ENCODE results near the gene DCLRE1B. TPM values are rescaled to one million over a fixed set of nuclear protein-coding genes. Genes with fewer than 3 reads are reported as not detected.

Gene DCLRE1B
- total RNA-seq, 1 donor from 2014 or later: 7.8 TPM

DNA sequence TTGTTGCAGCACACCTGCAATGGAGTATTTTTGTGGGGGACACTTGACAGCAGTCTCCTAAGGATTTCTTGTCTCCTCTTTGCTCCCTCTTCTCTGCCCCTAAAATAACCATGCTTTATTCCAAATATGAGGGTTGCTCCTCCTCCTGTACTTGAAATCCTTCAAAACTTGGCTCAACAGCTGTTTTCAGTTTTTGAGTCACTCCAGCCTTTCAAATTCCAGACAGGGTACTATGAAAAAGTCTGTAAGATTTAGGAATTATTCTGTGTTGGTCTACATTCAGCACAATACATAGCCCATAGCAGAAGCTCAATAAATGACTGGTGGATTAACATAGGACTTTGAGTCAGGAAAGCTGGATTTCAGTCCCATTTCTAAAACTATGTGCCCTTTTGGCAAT, 6.0 kb upstream of the DCLRE1B start:
- Mint-ChIP-seq H3K36me3 (ENCODE audit: low read depth, unreplicated experiment) (peaks cover 15% of the 10 kb centered on the region), H3K27ac (ENCODE audit: unreplicated experiment) (no peak overlapping the region), H3K4me1 (ENCODE audit: low read depth, unreplicated experiment) (peaks cover 8% of the 10 kb centered on the region), H3K4me3 (ENCODE audit: unreplicated experiment) (no peak overlapping the region), H3K27me3 (ENCODE audit: low read depth, unreplicated experiment) (no peaks in the 10 kb centered on the region), H3K9me3 (ENCODE audit: unreplicated experiment) (no peaks in the 10 kb centered on the region)
- H3K4me2 ChIP-seq (ENCODE audit: low read length): no peak overlapping the region
- TF ChIP-seq, protein P1, sequence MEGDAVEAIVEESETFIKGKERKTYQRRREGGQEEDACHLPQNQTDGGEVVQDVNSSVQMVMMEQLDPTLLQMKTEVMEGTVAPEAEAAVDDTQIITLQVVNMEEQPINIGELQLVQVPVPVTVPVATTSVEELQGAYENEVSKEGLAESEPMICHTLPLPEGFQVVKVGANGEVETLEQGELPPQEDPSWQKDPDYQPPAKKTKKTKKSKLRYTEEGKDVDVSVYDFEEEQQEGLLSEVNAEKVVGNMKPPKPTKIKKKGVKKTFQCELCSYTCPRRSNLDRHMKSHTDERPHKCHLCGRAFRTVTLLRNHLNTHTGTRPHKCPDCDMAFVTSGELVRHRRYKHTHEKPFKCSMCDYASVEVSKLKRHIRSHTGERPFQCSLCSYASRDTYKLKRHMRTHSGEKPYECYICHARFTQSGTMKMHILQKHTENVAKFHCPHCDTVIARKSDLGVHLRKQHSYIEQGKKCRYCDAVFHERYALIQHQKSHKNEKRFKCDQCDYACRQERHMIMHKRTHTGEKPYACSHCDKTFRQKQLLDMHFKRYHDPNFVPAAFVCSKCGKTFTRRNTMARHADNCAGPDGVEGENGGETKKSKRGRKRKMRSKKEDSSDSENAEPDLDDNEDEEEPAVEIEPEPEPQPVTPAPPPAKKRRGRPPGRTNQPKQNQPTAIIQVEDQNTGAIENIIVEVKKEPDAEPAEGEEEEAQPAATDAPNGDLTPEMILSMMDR (IDR thresholded peaks at IDR 0.05; ENCODE audit: insufficient read depth, low read depth, low read length): no peak
- no peak for TF ChIP-seq EZH2 (IDR thresholded peaks at IDR 0.05; ENCODE audit: insufficient read depth, low read length)
- DNase-seq (ENCODE audit: low read depth) (no peak), FAIRE-seq (no peak)
- H3K4me3 ChIP-seq (ENCODE audit: insufficient read depth, low read depth, low read length): no peak overlapping the region
- H3K79me2 ChIP-seq (ENCODE audit: insufficient read depth, low read length): peaks cover 20% of the 10 kb centered on the region
- no peak overlapping the region for H3K27ac ChIP-seq (ENCODE audit: low read depth, low read length)
- no peak overlapping the region for H3K9ac ChIP-seq (ENCODE audit: low read length)
- H3K36me3 ChIP-seq (ENCODE audit: insufficient read depth, low read length): peaks cover 42% of the 10 kb centered on the region
- peaks cover 12% of the 10 kb centered on the region for H3K4me1 ChIP-seq (ENCODE audit: insufficient read depth, low read length)
- no peak overlapping the region for H2AFZ ChIP-seq (ENCODE audit: low read depth, low read length)
- no peaks in the 10 kb centered on the region for H3K27me3 ChIP-seq (ENCODE audit: insufficient read depth, low read length)
- H4K20me1 ChIP-seq (ENCODE audit: insufficient read depth, low read length): no peaks in the 10 kb centered on the region
- no peaks in the 10 kb centered on the region for H3K9me3 ChIP-seq (ENCODE audit: insufficient read depth, low read depth, low read length)

DNA sequence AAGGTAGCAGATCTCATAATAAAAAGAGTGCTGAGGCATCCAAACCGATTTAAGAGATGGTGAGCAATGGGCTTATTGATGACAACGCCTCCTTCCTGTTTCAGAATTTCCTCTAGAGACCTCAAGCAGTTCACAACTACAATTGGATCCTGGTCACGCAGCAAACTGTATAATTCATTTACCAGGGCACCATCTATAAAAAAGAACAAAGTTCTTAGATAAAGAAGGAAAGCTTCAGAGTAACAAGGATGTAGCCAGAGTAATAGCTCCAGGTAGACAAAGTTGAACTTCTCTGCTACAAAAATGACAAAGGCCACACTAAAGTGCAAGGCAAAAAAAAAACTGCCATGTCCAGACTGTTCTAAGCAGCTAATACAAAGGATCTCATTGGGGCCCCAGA, 3.9 kb upstream of the DCLRE1B start:
- Histone ChIP-seq H3K4me3 (ENCODE audit: insufficient read depth, low read depth, low read length) (no peak overlapping the region), H3K4me2 (ENCODE audit: low read length) (no peak overlapping the region), H3K4me1 (ENCODE audit: insufficient read depth, low read length) (peaks cover 12% of the 10 kb centered on the region), H3K27me3 (ENCODE audit: insufficient read depth, low read length) (no peaks in the 10 kb centered on the region), H3K79me2 (ENCODE audit: insufficient read depth, low read length) (peaks cover 33% of the 10 kb centered on the region), H4K20me1 (ENCODE audit: insufficient read depth, low read length) (no peaks in the 10 kb centered on the region), H3K27ac (ENCODE audit: low read depth, low read length) (no peak overlapping the region), H3K36me3 (ENCODE audit: insufficient read depth, low read length) (peaks cover 32% of the 10 kb centered on the region), H2AFZ (ENCODE audit: low read depth, low read length) (no peak overlapping the region), H3K9me3 (ENCODE audit: insufficient read depth, low read depth, low read length) (no peaks in the 10 kb centered on the region), H3K9ac (ENCODE audit: low read length) (no peak overlapping the region)
- FAIRE-seq (no peak), DNase-seq (ENCODE audit: low read depth) (no peak)
- TF ChIP-seq, protein P1 (IDR thresholded peaks at IDR 0.05; ENCODE audit: insufficient read depth, low read depth, low read length): no peak
- no peak for TF ChIP-seq EZH2 (IDR thresholded peaks at IDR 0.05; ENCODE audit: insufficient read depth, low read length)
- Mint-ChIP-seq H3K4me3 (ENCODE audit: unreplicated experiment) (no peak overlapping the region), H3K27ac (ENCODE audit: unreplicated experiment) (no peak overlapping the region), H3K27me3 (ENCODE audit: low read depth, unreplicated experiment) (no peaks in the 10 kb centered on the region), H3K36me3 (ENCODE audit: low read depth, unreplicated experiment) (peaks cover 5% of the 10 kb centered on the region), H3K9me3 (ENCODE audit: unreplicated experiment) (no peaks in the 10 kb centered on the region), H3K4me1 (ENCODE audit: low read depth, unreplicated experiment) (peaks cover 6% of the 10 kb centered on the region)

DNA sequence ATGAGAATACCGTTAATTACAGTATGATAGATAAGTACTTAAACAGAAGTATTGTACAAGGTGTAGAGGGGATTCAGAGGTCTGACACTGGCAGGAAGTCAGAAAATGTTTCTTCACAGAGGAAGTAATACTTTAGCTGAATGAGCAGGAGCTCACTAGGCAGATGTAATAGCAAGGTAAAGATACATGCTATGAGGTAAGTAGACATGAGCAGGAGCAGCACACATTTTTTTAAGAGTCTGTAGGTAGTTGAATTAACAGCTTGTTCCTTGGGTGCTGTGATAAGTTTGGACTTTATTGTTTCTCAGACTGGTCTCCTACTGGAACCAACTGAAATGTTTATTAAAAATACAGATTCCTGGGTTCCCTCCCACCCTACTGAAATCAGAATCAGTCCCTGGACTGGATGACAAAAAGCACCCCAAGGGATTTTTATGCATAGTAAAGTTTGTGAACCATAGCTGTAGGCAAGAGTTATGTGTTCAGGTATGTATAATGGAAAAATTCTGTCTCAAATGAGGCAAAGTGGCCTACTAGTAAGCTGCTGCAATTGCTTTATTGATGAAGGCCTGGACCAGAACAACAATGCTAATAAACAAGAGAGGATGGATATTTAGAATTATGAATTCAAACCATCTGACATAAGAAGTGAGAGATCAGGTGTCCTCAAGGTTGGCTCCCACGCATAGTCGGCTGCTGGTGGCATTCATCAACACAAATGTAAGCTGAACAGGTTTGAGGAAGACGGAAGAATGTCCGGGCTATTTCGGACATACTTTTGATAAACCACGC, 1.4 kb upstream of the DCLRE1B start:
- H4K20me1 ChIP-seq (ENCODE audit: insufficient read depth, low read length): no peaks in the 10 kb centered on the region
- TF ChIP-seq EZH2 (IDR thresholded peaks at IDR 0.05; ENCODE audit: insufficient read depth, low read length): no peak
- H3K27me3 ChIP-seq (ENCODE audit: insufficient read depth, low read length): no peaks in the 10 kb centered on the region
- H3K36me3 ChIP-seq (ENCODE audit: insufficient read depth, low read length): peaks cover 21% of the 10 kb centered on the region
- no peaks in the 10 kb centered on the region for H3K9me3 Mint-ChIP-seq (ENCODE audit: unreplicated experiment)
- H3K27ac ChIP-seq (ENCODE audit: low read depth, low read length): peak overlapping the region; percentile 87
- peak overlapping the region; percentile 86 for H3K4me3 ChIP-seq (ENCODE audit: insufficient read depth, low read depth, low read length)
- peak overlapping the region; percentile 72 for H2AFZ ChIP-seq (ENCODE audit: low read depth, low read length)
- H3K36me3 Mint-ChIP-seq (ENCODE audit: low read depth, unreplicated experiment): peaks cover 4% of the 10 kb centered on the region
- H3K27ac Mint-ChIP-seq (ENCODE audit: unreplicated experiment): peak overlapping the region; percentile 94
- H3K4me2 ChIP-seq (ENCODE audit: low read length): peak overlapping the region; percentile 87
- peaks cover 9% of the 10 kb centered on the region for H3K4me1 ChIP-seq (ENCODE audit: insufficient read depth, low read length)
- peak overlapping the region; percentile 92 for H3K4me3 Mint-ChIP-seq (ENCODE audit: unreplicated experiment)
- H3K79me2 ChIP-seq (ENCODE audit: insufficient read depth, low read length): peaks cover 47% of the 10 kb centered on the region
- H3K4me1 Mint-ChIP-seq (ENCODE audit: low read depth, unreplicated experiment): peaks cover 5% of the 10 kb centered on the region
- no peaks in the 10 kb centered on the region for H3K9me3 ChIP-seq (ENCODE audit: insufficient read depth, low read depth, low read length)
- DNase-seq (ENCODE audit: low read depth) (no peak), FAIRE-seq (no peak)
- H3K27me3 Mint-ChIP-seq (ENCODE audit: low read depth, unreplicated experiment): no peaks in the 10 kb centered on the region
- peak overlapping the region; percentile 89 for H3K9ac ChIP-seq (ENCODE audit: low read length)

Data from astrocyte (in vitro differentiated cells and primary cell).